ENCODE data around the gene MAT2B. TPM values are rescaled to one million over a fixed set of nuclear protein-coding genes. Genes with fewer than 3 reads are reported as not detected.

The MAT2B gene
- total RNA-seq, 4 donors from 2014 or later, result 20.8 to 55.3 (median 44.8) TPM

- Histone ChIP-seq H3K27ac (no peak overlapping the region), H3K9me3 (no peaks in the 10 kb centered on the region), H3K4me1 (no peaks in the 10 kb centered on the region), H3K27me3 (no peaks in the 10 kb centered on the region), H3K4me3 (no peak overlapping the region), H3K36me3 (no peaks in the 10 kb centered on the region)
- no peak for TF ChIP-seq POLR2A (IDR thresholded peaks at IDR 0.05)
- no peak for TF ChIP-seq CTCF (IDR thresholded peaks at IDR 0.05)
- no peak for DNase-seq
- intact Hi-C loops (cut with DNase I), result no loop called here
- WGBS, 2 donors, result 83 to 97% methylated on average over 3 of the region's 3 CpGs
Observed at GRCh38 chr5:163489745-163490075, 15.7 kb upstream of the MAT2B start.

GRCh38 chr5:163496286-163496685 lies 9.1 kb upstream of the MAT2B start:
- H3K4me1 ChIP-seq, result no peaks in the 10 kb centered on the region
- H3K27ac ChIP-seq, result no peak overlapping the region
- TF ChIP-seq POLR2A (IDR thresholded peaks at IDR 0.05) (no peak), CTCF (IDR thresholded peaks at IDR 0.05) (no peak)
- H3K36me3 ChIP-seq, result no peaks in the 10 kb centered on the region
- no peaks in the 10 kb centered on the region for H3K9me3 ChIP-seq
- no peak overlapping the region for H3K4me3 ChIP-seq
- H3K27me3 ChIP-seq, result no peaks in the 10 kb centered on the region
- 100% methylated on average over 1 of the region's 1 CpG for WGBS, 2 donors
- DNase-seq, result no peak
- intact Hi-C loops (cut with DNase I), result no loop called here

GRCh38 chr5:163497315-163497714 lies 8.1 kb upstream of the MAT2B start:
- intact Hi-C loops (cut with DNase I), result no loop called here
- H3K27me3 ChIP-seq, result no peaks in the 10 kb centered on the region
- TF ChIP-seq CTCF (IDR thresholded peaks at IDR 0.05) (no peak), POLR2A (IDR thresholded peaks at IDR 0.05) (no peak)
- H3K4me1 ChIP-seq, result peaks cover 0 to 2% (median under 1%) of the 10 kb centered on the region in 3 donors
- no peak overlapping the region for H3K27ac ChIP-seq
- H3K4me3 ChIP-seq, result no peak overlapping the region
- WGBS, 2 donors, result 79 to 96% methylated on average over 3 of the region's 3 CpGs
- no peaks in the 10 kb centered on the region for H3K9me3 ChIP-seq
- no peak for DNase-seq
- H3K36me3 ChIP-seq, result no peaks in the 10 kb centered on the region

- Histone ChIP-seq H3K4me3 (no peak overlapping the region), H3K36me3 (no peaks in the 10 kb centered on the region), H3K27ac (no peak overlapping the region), H3K4me1 (peaks cover 0 to 16% (median 13%) of the 10 kb centered on the region in 3 donors), H3K9me3 (no peaks in the 10 kb centered on the region), H3K27me3 (no peaks in the 10 kb centered on the region)
- no peak for DNase-seq
- TF ChIP-seq POLR2A (IDR thresholded peaks at IDR 0.05), result no peak
- TF ChIP-seq CTCF (IDR thresholded peaks at IDR 0.05), result no peak
- WGBS, 2 donors, result 91 to 100% methylated on average over 1 of the region's 1 CpG
- intact Hi-C loops (cut with DNase I), result no loop called here
Observed at GRCh38 chr5:163498886-163499285, 6.5 kb upstream of the MAT2B start.

GRCh38 chr5:163502521-163502920 lies 2.9 kb upstream of the MAT2B start:
- Histone ChIP-seq H3K4me3 (peak overlapping the region in 3 of 4 donors; percentile 74 to 93 (median 79)), H3K4me1 (peaks cover 0 to 39% (median 14%) of the 10 kb centered on the region in 3 donors), H3K27ac (peak overlapping the region in 3 of 4 donors; percentile 97 to 100 (median 98)), H3K36me3 (no peaks in the 10 kb centered on the region), H3K27me3 (no peaks in the 10 kb centered on the region), H3K9me3 (no peaks in the 10 kb centered on the region)
- WGBS, 2 donors, result 64 to 73% methylated on average over 8 of the region's 8 CpGs
- DNase-seq, result no peak
- intact Hi-C loops (cut with DNase I), result no loop called here
- TF ChIP-seq POLR2A (IDR thresholded peaks at IDR 0.05), result no peak
- TF ChIP-seq CTCF (IDR thresholded peaks at IDR 0.05), result no peak
